HG03139 (cell line): Measurements from ENCODE around the gene IGFLR1.
"Not testable (repeated sequence)": the region's sequence is repeated elsewhere in the genome, so short reads cannot be mapped to it uniquely, and the experiment has no call there.

Experiments used
- ATAC-seq: cut with Tn5 transposase; IDR thresholded peaks from one replicate; pipeline ENCODE4 v1.9.1; 2021; ENCODE audit not compliant: unreplicated experiment

The IGFLR1 gene

GRCh38 chr19:35724132-35724531 lies 18.1 kb downstream of the IGFLR1 start:
- not testable (repeated sequence) for ATAC-seq

- no peak for ATAC-seq
These were observed 18.6 kb downstream of the IGFLR1 start for GRCh38 chr19:35723671-35724070.

GRCh38 chr19:35722897-35723296 lies 19.4 kb downstream of the IGFLR1 start:
- ATAC-seq: no peak

GRCh38 chr19:35722461-35722860 lies 19.8 kb downstream of the IGFLR1 start:
- ATAC-seq: no peak

GRCh38 chr19:35721374-35721773 lies 20.9 kb downstream of the IGFLR1 start:
- ATAC-seq: no peak

- no peak for ATAC-seq
These were observed 21.6 kb downstream of the IGFLR1 start for GRCh38 chr19:35720648-35721047.

- no peak for ATAC-seq
These were observed 22.1 kb downstream of the IGFLR1 start for GRCh38 chr19:35720163-35720524.

- ATAC-seq: no peak
These were observed 22.7 kb downstream of the IGFLR1 start for GRCh38 chr19:35719402-35720162.

GRCh38 chr19:35718345-35719041 lies 23.8 kb downstream of the IGFLR1 start:
- ATAC-seq: no peak

- ATAC-seq: no peak
These were observed 24.4 kb downstream of the IGFLR1 start, which contains the start of gene KMT2B for GRCh38 chr19:35717665-35718344. TSS of gene KMT2B (plus strand) at chr19:35718003. CDS start at chr19:35718019, 16 bp downstream.

- ATAC-seq: peak; percentile 43
These were observed 25.2 kb downstream of the IGFLR1 start for GRCh38 chr19:35716801-35717664.

GRCh38 chr19:35715981-35716800 lies 26.1 kb downstream of the IGFLR1 start:
- ATAC-seq: peak; percentile 4

GRCh38 chr19:35715355-35715809 lies 26.9 kb downstream of the IGFLR1 start:
- ATAC-seq: no peak

GRCh38 chr19:35714601-35715354 lies 27.5 kb downstream of the IGFLR1 start:
- no peak for ATAC-seq

GRCh38 chr19:35713904-35714495 lies 28.3 kb downstream of the IGFLR1 start:
- no peak for ATAC-seq

GRCh38 chr19:35713506-35713850 lies 28.8 kb downstream of the IGFLR1 start:
- ATAC-seq: no peak

- ATAC-seq: no peak
These were observed 29.4 kb downstream of the IGFLR1 start for GRCh38 chr19:35712567-35713505.
